Fibroblast of lung (primary cell): ENCODE results near the gene ZNF594. TPM values are rescaled to one million over a fixed set of nuclear protein-coding genes. Genes with fewer than 3 reads are reported as not detected.

ENCODE experiments used
- DNase-seq, 2 donors: peaks; one replicate each; pipeline versions ENCODE4 v3.0.0 to v3.0.0-alpha.2; 2010; ENCODE audit warnings: low read depth in 2 of 2
- H2AFZ ChIP-seq: 2 replicates; pipeline ENCODE4 v1.5.1; 2012; ENCODE audit warnings: low read length, control low read depth, inconsistent platforms
- H3K27ac ChIP-seq: 2 replicates; pipeline ENCODE4 v1.5.1; 2011; ENCODE audit warnings: low read length, control low read depth; ENCODE audit not compliant: insufficient read depth
- H3K27me3 ChIP-seq: 2 replicates; pipeline ENCODE4 v1.5.1; 2011; ENCODE audit warnings: mild to moderate bottlenecking, low read length; ENCODE audit not compliant: control insufficient read depth, insufficient read depth
- H3K36me3 ChIP-seq: 2 replicates; pipeline ENCODE4 v1.5.1; 2011; ENCODE audit warnings: low read length; ENCODE audit not compliant: control insufficient read depth, insufficient read depth
- H3K4me1 ChIP-seq: 2 replicates; pipeline ENCODE4 v1.5.1; 2011; ENCODE audit warnings: low read length; ENCODE audit not compliant: control insufficient read depth, insufficient read depth; ENCODE audit errors: extremely low read depth
- H3K4me2 ChIP-seq: 2 replicates; pipeline ENCODE4 v1.5.1; 2011; ENCODE audit warnings: low read length, control low read depth; ENCODE audit not compliant: insufficient read depth; ENCODE audit errors: extremely low read depth
- H3K4me3 ChIP-seq, 4 experiments: fragments of 200-600 bp in 1 of 4; sonication (generic) in 1 of 4; replicated peaks in 1 of 4; 2 replicates each; pipeline ENCODE4 v1.5.1; 2011 to 2016; ENCODE audit warnings: low read length in 4 of 4, low read depth in 3 of 4, mild to moderate bottlenecking in 3 of 4, control low read depth in 2 of 4, inconsistent platforms in 1 of 4, mixed read lengths in 1 of 4; ENCODE audit not compliant: insufficient read depth in 1 of 4; ENCODE audit errors: control extremely low read depth in 1 of 4
- H3K79me2 ChIP-seq: 2 replicates; pipeline ENCODE4 v1.5.1; 2012; ENCODE audit warnings: mild to moderate bottlenecking, low read length, inconsistent platforms; ENCODE audit not compliant: control insufficient read depth, insufficient read depth
- H3K9ac ChIP-seq: 2 replicates; pipeline ENCODE4 v1.5.1; 2011; ENCODE audit warnings: mild to moderate bottlenecking, low read length, control low read depth; ENCODE audit not compliant: insufficient read depth
- H3K9me3 ChIP-seq: 2 replicates; pipeline ENCODE4 v1.5.1; 2012; ENCODE audit warnings: low read depth, low read length; ENCODE audit not compliant: control insufficient read depth, insufficient read depth
- H4K20me1 ChIP-seq: 2 replicates; pipeline ENCODE4 v1.5.1; 2011; ENCODE audit warnings: low read length; ENCODE audit not compliant: control insufficient read depth, insufficient read depth; ENCODE audit errors: extremely low read depth
- CTCF ChIP-seq, 2 donors: IDR thresholded peaks in 1 of 2; conservative IDR thresholded peaks in 1 of 2; 1 replicate in 1 of 2; 2 replicates in 1 of 2; pipeline ENCODE4 v1.5.1; 2011 to 2012; ENCODE audit warnings: low read length in 2 of 2, control low read depth in 1 of 2, inconsistent platforms in 1 of 2, low read depth in 1 of 2, mild to moderate bottlenecking in 1 of 2
- EZH2 ChIP-seq: IDR thresholded peaks from 2 replicates; pipeline ENCODE4 v1.5.1; 2012; ENCODE audit warnings: low read length, control low read depth, mild to moderate bottlenecking; ENCODE audit errors: missing control alignments
- polyA plus RNA-seq, 2 donors: library from polyadenylated mRNA; depleted of rRNA in 1 of 2; stranded (reverse) in 1 of 2; unstranded in 1 of 2; fragments of >200 nt; gene quantifications; 2 replicates each; pipeline ENCODE4 v1.2.1, GENCODE V29; 2011 to 2012; ENCODE audit warnings: missing spikeins in 1 of 2
- total RNA-seq: library from RNA; depleted of rRNA; stranded (reverse); fragments of >200 nt; gene quantifications from 2 replicates; pipeline ENCODE4 v1.2.1, GENCODE V29; 2014

The ZNF594 gene
- total and polyA plus RNA-seq, 2 donors (not counting 1 experiment from before 2014, with no cell fraction given), result 2.9 to 8.3 TPM

- Histone ChIP-seq H3K36me3 (no peaks in the 10 kb centered on the region), H3K4me3 (no peak overlapping the region), H3K27me3 (no peaks in the 10 kb centered on the region), H3K27ac (no peak overlapping the region), H3K4me1 (no peaks in the 10 kb centered on the region), H3K9me3 (no peaks in the 10 kb centered on the region), H3K4me2 (no peak overlapping the region), H3K9ac (no peak overlapping the region), H3K79me2 (no peaks in the 10 kb centered on the region), H4K20me1 (no peaks in the 10 kb centered on the region), H2AFZ (no peak overlapping the region)
- TF ChIP-seq CTCF (conservative IDR thresholded peaks at IDR 0.05 in 1 of 2, IDR thresholded peaks at IDR 0.05 in 1 of 2; ENCODE audit: low read depth in 1 of 2, low read length in 2 of 2) (no peak), EZH2 (no peak)
- DNase-seq, result no peak
Measured at GRCh38 chr17:5200360-5200759, 8.7 kb upstream of the ZNF594 start.

- no peak for TF ChIP-seq EZH2
- no peak for TF ChIP-seq CTCF (conservative IDR thresholded peaks at IDR 0.05 in 1 of 2, IDR thresholded peaks at IDR 0.05 in 1 of 2; ENCODE audit: low read depth in 1 of 2, low read length in 2 of 2)
- H3K4me1 ChIP-seq, result no peaks in the 10 kb centered on the region
- no peaks in the 10 kb centered on the region for H3K79me2 ChIP-seq
- no peak overlapping the region for H2AFZ ChIP-seq
- H3K27ac ChIP-seq, result no peak overlapping the region
- no peaks in the 10 kb centered on the region for H3K9me3 ChIP-seq
- H3K9ac ChIP-seq, result no peak overlapping the region
- H3K4me2 ChIP-seq, result no peak overlapping the region
- H3K4me3 ChIP-seq, result no peak overlapping the region
- no peaks in the 10 kb centered on the region for H3K36me3 ChIP-seq
- DNase-seq, result no peak
- no peaks in the 10 kb centered on the region for H4K20me1 ChIP-seq
- H3K27me3 ChIP-seq, result no peaks in the 10 kb centered on the region
Measured at GRCh38 chr17:5198472-5198871, 6.8 kb upstream of the ZNF594 start.

GRCh38 chr17:5194346-5194745 is 2.7 kb upstream of the ZNF594 start:
- no peak overlapping the region for H2AFZ ChIP-seq
- H3K4me3 ChIP-seq, result no peak overlapping the region
- H3K27ac ChIP-seq, result no peak overlapping the region
- no peaks in the 10 kb centered on the region for H3K27me3 ChIP-seq
- H3K79me2 ChIP-seq, result peaks cover 4% of the 10 kb centered on the region
- no peaks in the 10 kb centered on the region for H3K9me3 ChIP-seq
- no peak overlapping the region for H3K9ac ChIP-seq
- H3K4me1 ChIP-seq, result peaks cover 2% of the 10 kb centered on the region
- DNase-seq, result no peak
- no peaks in the 10 kb centered on the region for H3K36me3 ChIP-seq
- no peak for TF ChIP-seq EZH2
- TF ChIP-seq CTCF (conservative IDR thresholded peaks at IDR 0.05 in 1 of 2, IDR thresholded peaks at IDR 0.05 in 1 of 2; ENCODE audit: low read depth in 1 of 2, low read length in 2 of 2), result no peak
- H4K20me1 ChIP-seq, result no peaks in the 10 kb centered on the region
- no peak overlapping the region for H3K4me2 ChIP-seq
